Endometrial microvascular endothelial cells (primary cell): ENCODE results near the gene RASL12. TPM values are rescaled to one million over a fixed set of nuclear protein-coding genes. Genes with fewer than 3 reads are reported as not detected.
"Not testable (repeated sequence)": the region's sequence is repeated elsewhere in the genome, so short reads cannot be mapped to it uniquely, and the experiment has no call there.

ENCODE experiments used
- in situ Hi-C: cut with HindIII; loops from 2 replicates; pipeline ENCODE4 v1.10.0; 2017; ENCODE audit warnings: low sequenced_read_pairs, low pct_unique_long_range_greater_than_20kb; ENCODE audit errors: inconsistent ontology term
- total RNA-seq: library from RNA; depleted of rRNA; stranded (reverse); fragments of >200 nt; gene quantifications from one replicate; pipeline ENCODE4 v1.2.3, GENCODE V29; 2015; ENCODE audit errors: inconsistent ontology term

The RASL12 gene
- total RNA-seq, 1 donor from 2014 or later, result not detected

GRCh38 chr15:65041787-65042186 lies 26.0 kb downstream of the RASL12 start:
- in situ Hi-C loops, result no loop called here

GRCh38 chr15:65040461-65040860 lies 27.3 kb downstream of the RASL12 start:
- in situ Hi-C loops, result no loop called here

GRCh38 chr15:65038836-65039235 lies 29.0 kb downstream of the RASL12 start:
- in situ Hi-C loops, result no loop called here

GRCh38 chr15:65038428-65038827 lies 29.4 kb downstream of the RASL12 start:
- in situ Hi-C loops, result no loop called here

GRCh38 chr15:65037309-65037708 lies 30.5 kb downstream of the RASL12 start:
- in situ Hi-C loops, result no loop called here

GRCh38 chr15:65034719-65035118 lies 33.1 kb downstream of the RASL12 start:
- in situ Hi-C loops, result no loop called here

GRCh38 chr15:65033659-65034269 lies 34.0 kb downstream of the RASL12 start:
- in situ Hi-C loops, result no loop called here

GRCh38 chr15:65032801-65033537 lies 34.8 kb downstream of the RASL12 start:
- in situ Hi-C loops, result no loop called here

- in situ Hi-C loops, result no loop called here
Observed at GRCh38 chr15:65029736-65030208, 38.0 kb downstream of the RASL12 start.

GRCh38 chr15:65028921-65029735 lies 38.7 kb downstream of the RASL12 start, which contains the start of gene MTFMT:
MTFMT (minus strand) TSS chr15:65029639; CDS start chr15:65029613, 26 bp downstream.
- in situ Hi-C loops, result no loop called here

GRCh38 chr15:65028338-65028737 lies 39.5 kb downstream of the RASL12 start:
- in situ Hi-C loops, result no loop called here

GRCh38 chr15:65027593-65027992 lies 40.2 kb downstream of the RASL12 start:
- in situ Hi-C loops, result no loop called here

GRCh38 chr15:65026756-65027155 lies 41.0 kb downstream of the RASL12 start:
- in situ Hi-C loops, result no loop called here

GRCh38 chr15:65021488-65021887 lies 46.3 kb downstream of the RASL12 start:
- in situ Hi-C loops, result no loop called here

- in situ Hi-C loops, result no loop called here
Observed at GRCh38 chr15:65020419-65020818, 47.4 kb downstream of the RASL12 start.

- in situ Hi-C loops, result not testable (repeated sequence)
Observed at GRCh38 chr15:65011198-65011597, 56.6 kb downstream of the RASL12 start.

GRCh38 chr15:65008983-65009382 lies 58.8 kb downstream of the RASL12 start:
- in situ Hi-C loops, result no loop called here

GRCh38 chr15:65006876-65007275 lies 60.9 kb downstream of the RASL12 start:
- in situ Hi-C loops, result no loop called here

GRCh38 chr15:65004993-65005392 lies 62.8 kb downstream of the RASL12 start:
- in situ Hi-C loops, result no loop called here
